ENCODE data around the gene ELAVL1.

DNA sequence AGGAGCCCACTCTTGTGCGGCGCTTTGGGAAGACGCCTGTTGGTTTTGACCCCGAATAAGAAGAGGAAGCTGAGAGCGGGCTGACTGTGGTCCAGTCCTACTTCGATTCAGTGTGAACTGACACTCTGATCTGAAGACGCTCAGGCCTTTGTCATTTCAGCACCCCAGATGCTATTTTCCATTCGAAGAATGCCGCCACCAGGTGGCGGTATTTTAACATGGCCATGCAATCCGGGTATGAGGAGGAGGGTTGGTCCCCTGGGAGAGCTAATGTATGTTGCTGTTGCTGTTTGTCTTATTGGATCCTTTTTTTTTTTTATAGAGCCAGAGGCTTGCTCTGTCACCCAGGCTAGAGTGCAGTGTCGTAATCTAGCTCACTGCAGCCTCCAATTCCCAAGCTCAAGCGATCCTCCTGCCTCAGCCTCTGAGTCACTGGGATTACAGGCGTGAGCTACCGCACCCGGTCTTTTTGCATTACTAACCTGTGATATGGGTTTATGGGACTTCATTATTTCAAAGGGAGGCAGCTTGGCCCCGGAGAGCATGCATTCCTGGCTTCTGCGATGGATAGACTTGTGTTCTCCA lies 61.2 kb downstream of the ELAVL1 start:
- TF ChIP-seq, protein P1, sequence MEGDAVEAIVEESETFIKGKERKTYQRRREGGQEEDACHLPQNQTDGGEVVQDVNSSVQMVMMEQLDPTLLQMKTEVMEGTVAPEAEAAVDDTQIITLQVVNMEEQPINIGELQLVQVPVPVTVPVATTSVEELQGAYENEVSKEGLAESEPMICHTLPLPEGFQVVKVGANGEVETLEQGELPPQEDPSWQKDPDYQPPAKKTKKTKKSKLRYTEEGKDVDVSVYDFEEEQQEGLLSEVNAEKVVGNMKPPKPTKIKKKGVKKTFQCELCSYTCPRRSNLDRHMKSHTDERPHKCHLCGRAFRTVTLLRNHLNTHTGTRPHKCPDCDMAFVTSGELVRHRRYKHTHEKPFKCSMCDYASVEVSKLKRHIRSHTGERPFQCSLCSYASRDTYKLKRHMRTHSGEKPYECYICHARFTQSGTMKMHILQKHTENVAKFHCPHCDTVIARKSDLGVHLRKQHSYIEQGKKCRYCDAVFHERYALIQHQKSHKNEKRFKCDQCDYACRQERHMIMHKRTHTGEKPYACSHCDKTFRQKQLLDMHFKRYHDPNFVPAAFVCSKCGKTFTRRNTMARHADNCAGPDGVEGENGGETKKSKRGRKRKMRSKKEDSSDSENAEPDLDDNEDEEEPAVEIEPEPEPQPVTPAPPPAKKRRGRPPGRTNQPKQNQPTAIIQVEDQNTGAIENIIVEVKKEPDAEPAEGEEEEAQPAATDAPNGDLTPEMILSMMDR (IDR thresholded peaks at IDR 0.05; ENCODE audit: poor library complexity): peak; percentile 88
- TF ChIP-seq EZH2 (IDR thresholded peaks at IDR 0.05; ENCODE audit: borderline replicate concordance) (no peak), EZH2phosphoT487 (IDR thresholded peaks at IDR 0.05; ENCODE audit: low read depth, severe bottlenecking, unreplicated experiment) (no peak)

Data from hepatocyte (in vitro differentiated cells).